ENCODE results near the gene SUGCT. TPM values are rescaled to one million over a fixed set of nuclear protein-coding genes. Genes with fewer than 3 reads are reported as not detected.
"Not testable (repeated sequence)": the region's sequence is repeated elsewhere in the genome, so short reads cannot be mapped to it uniquely, and the experiment has no call there.

SUGCT gene
- total RNA-seq, 3 donors from 2014 or later = 2.3 to 4.5 (median 4.0) TPM

DNA sequence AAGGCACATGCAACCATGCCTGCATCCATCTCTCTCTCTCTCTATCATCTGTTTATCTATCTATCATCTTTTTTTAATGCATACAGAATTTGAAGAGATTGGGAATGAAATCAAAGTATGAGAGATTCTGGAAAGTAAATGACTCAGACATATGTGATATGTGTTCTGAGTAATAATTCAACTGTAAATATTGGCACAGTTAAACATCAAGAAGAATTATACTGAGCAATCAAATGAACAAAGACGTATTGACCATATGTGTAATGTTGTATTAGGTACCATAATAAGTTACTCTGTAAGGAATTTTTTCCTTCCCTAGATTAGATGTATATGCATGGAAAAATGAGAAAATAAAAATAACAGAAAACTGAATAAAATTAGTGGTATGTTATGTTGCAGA, 108.3 kb downstream of the SUGCT start:
- H3K36me3 ChIP-seq = no peaks in the 10 kb centered on the region
- TF ChIP-seq POLR2A (IDR thresholded peaks at IDR 0.05) (no peak), POLR2AphosphoS5 (IDR thresholded peaks at IDR 0.05) (no peak)
- TF ChIP-seq, protein P1, sequence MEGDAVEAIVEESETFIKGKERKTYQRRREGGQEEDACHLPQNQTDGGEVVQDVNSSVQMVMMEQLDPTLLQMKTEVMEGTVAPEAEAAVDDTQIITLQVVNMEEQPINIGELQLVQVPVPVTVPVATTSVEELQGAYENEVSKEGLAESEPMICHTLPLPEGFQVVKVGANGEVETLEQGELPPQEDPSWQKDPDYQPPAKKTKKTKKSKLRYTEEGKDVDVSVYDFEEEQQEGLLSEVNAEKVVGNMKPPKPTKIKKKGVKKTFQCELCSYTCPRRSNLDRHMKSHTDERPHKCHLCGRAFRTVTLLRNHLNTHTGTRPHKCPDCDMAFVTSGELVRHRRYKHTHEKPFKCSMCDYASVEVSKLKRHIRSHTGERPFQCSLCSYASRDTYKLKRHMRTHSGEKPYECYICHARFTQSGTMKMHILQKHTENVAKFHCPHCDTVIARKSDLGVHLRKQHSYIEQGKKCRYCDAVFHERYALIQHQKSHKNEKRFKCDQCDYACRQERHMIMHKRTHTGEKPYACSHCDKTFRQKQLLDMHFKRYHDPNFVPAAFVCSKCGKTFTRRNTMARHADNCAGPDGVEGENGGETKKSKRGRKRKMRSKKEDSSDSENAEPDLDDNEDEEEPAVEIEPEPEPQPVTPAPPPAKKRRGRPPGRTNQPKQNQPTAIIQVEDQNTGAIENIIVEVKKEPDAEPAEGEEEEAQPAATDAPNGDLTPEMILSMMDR (IDR thresholded peaks at IDR 0.05) = no peak
- intact Hi-C loops (cut with DNase I; ENCODE audit: low total_unique reads) = no loop called here
- H3K27me3 ChIP-seq = no peaks in the 10 kb centered on the region
- no peak overlapping the region for H3K4me3 ChIP-seq
- no peaks in the 10 kb centered on the region for H3K4me1 ChIP-seq
- no peak for DNase-seq (ENCODE audit: low spot score in 2 of 2)
- no peak overlapping the region for H3K27ac ChIP-seq
- H3K9me3 ChIP-seq = no peaks in the 10 kb centered on the region

DNA sequence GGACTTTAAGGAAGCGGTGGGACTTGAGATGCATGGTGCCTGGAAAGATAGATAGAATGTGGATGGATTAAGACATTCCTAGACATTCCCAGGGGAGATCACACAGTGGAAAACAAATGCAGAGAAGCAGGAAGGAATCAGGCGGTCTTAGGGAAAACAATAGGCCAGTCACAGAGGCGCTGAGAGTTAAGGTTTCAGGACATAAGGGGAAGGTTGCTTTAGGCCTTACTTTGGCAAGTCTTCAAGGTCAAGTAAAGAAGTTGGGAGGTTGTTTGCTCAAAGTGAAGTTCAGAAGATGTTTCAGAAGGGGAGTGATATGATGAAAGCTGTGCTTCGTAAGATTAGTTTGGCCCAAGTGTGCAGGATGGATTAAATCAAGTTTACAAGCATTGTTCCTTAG, 109.4 kb downstream of the SUGCT start:
- TF ChIP-seq, protein P1 (IDR thresholded peaks at IDR 0.05) = no peak
- Histone ChIP-seq H3K27ac (no peak overlapping the region), H3K4me1 (no peaks in the 10 kb centered on the region), H3K9me3 (no peaks in the 10 kb centered on the region), H3K36me3 (no peaks in the 10 kb centered on the region), H3K4me3 (no peak overlapping the region), H3K27me3 (no peaks in the 10 kb centered on the region)
- intact Hi-C loops (cut with DNase I; ENCODE audit: low total_unique reads) = no loop called here
- DNase-seq (ENCODE audit: low spot score in 2 of 2) = no peak

DNA sequence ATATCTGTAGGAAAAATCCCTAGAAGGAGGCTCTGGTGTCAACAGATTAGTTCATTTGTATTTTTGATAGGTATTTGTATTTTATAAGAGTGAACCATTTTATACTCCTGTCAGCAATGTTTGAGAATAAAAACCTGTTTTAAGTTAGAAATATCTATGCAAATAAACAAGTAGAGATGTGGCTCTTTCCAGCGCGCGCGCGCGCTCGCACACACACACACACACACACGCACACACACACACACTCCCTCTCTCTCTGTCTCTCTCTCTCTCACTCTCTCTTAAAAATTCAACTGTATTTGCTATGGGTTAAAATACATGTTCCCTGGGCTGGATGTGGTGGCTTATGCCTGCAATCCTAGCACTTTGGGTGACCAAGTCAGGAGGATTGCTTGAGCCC, 113.9 kb downstream of the SUGCT start:
- Histone ChIP-seq H3K27me3 (no peaks in the 10 kb centered on the region), H3K4me1 (no peaks in the 10 kb centered on the region), H3K4me3 (no peak overlapping the region), H3K27ac (no peak overlapping the region), H3K9me3 (no peaks in the 10 kb centered on the region), H3K36me3 (no peaks in the 10 kb centered on the region)
- intact Hi-C loops (cut with DNase I; ENCODE audit: low total_unique reads) = no loop called here
- DNase-seq (ENCODE audit: low spot score in 2 of 2) = no peak
- TF ChIP-seq, protein P1 (IDR thresholded peaks at IDR 0.05) = no peak
- TF ChIP-seq POLR2AphosphoS5 (IDR thresholded peaks at IDR 0.05) = no peak
- TF ChIP-seq POLR2A (IDR thresholded peaks at IDR 0.05) = no peak

DNA sequence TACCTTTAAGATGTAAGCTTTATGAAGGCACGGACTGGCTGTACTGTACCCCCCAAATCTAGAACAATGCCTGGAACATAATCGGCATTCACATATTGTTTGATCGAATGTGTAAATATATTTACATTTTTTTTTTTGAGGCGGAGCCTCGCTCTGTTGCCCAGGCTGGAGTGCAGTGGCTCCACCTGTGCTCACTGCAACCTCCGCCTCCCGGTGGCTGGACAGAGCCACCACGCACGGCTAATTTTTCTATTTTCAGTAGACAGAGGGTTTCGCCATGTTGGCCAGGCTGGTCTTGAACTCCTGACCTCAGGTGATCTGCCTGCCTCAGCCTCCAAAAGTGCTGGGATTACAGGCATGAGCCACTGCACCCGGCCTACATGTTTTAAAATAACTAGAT, 118.6 kb downstream of the SUGCT start:
- DNase-seq (ENCODE audit: low spot score in 2 of 2); intact Hi-C loops (cut with DNase I; ENCODE audit: low total_unique reads); H3K4me1 ChIP-seq; H3K9me3 ChIP-seq; H3K27ac ChIP-seq; H3K27me3 ChIP-seq; H3K36me3 ChIP-seq; H3K4me3 ChIP-seq: not testable (repeated sequence)

DNA sequence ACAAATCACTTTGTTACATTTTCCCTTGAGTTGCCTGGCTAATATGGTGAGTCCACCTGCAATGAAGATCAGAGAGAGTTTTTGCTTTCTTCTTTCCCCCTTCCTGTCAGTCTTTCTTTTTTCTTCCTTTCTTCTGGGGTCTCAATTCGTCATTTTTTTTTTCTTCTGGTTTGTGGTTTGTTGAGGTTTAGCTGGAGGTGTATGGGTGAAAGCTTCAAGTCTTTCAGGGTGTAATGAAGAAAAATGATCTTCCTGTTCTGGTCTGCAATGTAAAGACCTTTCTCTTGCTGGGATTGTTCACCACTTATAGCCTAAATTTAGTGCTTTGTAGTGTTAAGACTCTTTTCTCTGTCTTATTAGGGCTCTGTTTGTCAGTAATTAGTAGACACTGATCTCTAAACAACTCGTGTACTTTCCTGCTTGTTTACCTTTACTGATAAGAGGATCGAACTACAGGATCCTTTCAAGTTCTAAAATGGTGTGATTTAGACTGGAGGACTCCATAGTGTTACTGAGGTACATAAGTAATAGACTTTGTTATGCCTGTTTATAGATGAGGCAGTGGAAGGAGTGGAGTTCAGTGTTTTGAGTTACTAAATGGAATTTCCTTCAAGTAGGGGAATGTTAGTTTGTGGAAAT, 129.1 kb downstream of the SUGCT start:
- no peak overlapping the region for H3K4me3 ChIP-seq
- no peaks in the 10 kb centered on the region for H3K4me1 ChIP-seq
- intact Hi-C loops (cut with DNase I; ENCODE audit: low total_unique reads) = no loop called here
- no peaks in the 10 kb centered on the region for H3K9me3 ChIP-seq
- no peaks in the 10 kb centered on the region for H3K36me3 ChIP-seq
- TF ChIP-seq, protein P1 (IDR thresholded peaks at IDR 0.05) = no peak
- TF ChIP-seq POLR2AphosphoS5 (IDR thresholded peaks at IDR 0.05) = no peak
- TF ChIP-seq POLR2A (IDR thresholded peaks at IDR 0.05) = no peak
- H3K27ac ChIP-seq = no peak overlapping the region
- no peaks in the 10 kb centered on the region for H3K27me3 ChIP-seq
- DNase-seq (ENCODE audit: low spot score in 2 of 2) = no peak

DNA sequence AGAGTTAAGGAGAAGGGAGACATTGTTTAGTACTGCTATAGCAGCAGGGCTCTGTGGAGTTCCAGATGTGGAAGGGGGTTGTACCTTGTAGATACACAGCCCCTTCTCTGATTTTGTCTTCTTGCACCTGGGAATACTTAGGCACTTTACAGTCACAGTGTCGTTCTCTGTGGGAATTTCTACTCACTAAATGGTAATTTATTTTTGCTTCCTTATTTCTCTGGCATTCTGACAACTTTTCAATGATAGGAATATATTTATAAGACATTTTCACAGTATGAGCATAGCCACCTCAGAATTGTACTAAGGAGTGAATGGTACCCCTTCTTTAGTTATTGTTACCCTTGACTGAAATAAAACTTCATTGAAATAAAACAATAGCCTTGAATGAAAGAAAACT, 132.8 kb downstream of the SUGCT start:
- Histone ChIP-seq H3K4me3 (no peak overlapping the region), H3K27me3 (no peaks in the 10 kb centered on the region), H3K27ac (no peak overlapping the region), H3K36me3 (no peaks in the 10 kb centered on the region), H3K9me3 (no peaks in the 10 kb centered on the region), H3K4me1 (no peaks in the 10 kb centered on the region)
- intact Hi-C loops (cut with DNase I; ENCODE audit: low total_unique reads) = no loop called here
- no peak for TF ChIP-seq POLR2A (IDR thresholded peaks at IDR 0.05)
- no peak for TF ChIP-seq POLR2AphosphoS5 (IDR thresholded peaks at IDR 0.05)
- TF ChIP-seq, protein P1 (IDR thresholded peaks at IDR 0.05) = no peak
- DNase-seq (ENCODE audit: low spot score in 2 of 2) = no peak

DNA sequence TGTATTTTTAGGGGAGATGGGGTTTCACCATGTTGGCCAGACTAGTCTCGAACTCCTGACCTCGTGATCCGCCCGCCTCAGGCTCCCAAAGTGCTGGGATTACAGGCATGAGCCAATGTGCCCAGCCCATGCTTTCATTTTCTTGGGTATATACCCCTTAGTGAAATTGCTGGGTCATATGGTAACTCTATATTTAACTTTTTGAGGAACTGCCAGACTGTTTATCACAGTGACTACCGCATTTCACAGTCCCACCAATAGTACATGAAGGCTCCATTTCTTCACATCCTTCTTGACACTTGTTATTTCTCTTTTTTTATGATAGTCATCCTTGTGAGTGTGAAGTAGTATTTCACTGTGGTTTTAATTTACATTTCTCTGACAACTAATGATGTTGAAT, 134.0 kb downstream of the SUGCT start:
- H3K27ac ChIP-seq; H3K27me3 ChIP-seq; H3K9me3 ChIP-seq; H3K4me3 ChIP-seq; H3K36me3 ChIP-seq; H3K4me1 ChIP-seq; DNase-seq (ENCODE audit: low spot score in 2 of 2); intact Hi-C loops (cut with DNase I; ENCODE audit: low total_unique reads): not testable (repeated sequence)
